Epidermal melanocyte (primary cell): ENCODE data around the gene NLRP7.
"Not testable (repeated sequence)": the region's sequence is repeated elsewhere in the genome, so short reads cannot be mapped to it uniquely, and the experiment has no call there.

Source experiments
- DNase-seq: peaks from one replicate; pipeline ENCODE4 v3.0.0; 2011; ENCODE audit warnings: low spot score; ENCODE audit not compliant: insufficient read length

The NLRP7 gene

DNA sequence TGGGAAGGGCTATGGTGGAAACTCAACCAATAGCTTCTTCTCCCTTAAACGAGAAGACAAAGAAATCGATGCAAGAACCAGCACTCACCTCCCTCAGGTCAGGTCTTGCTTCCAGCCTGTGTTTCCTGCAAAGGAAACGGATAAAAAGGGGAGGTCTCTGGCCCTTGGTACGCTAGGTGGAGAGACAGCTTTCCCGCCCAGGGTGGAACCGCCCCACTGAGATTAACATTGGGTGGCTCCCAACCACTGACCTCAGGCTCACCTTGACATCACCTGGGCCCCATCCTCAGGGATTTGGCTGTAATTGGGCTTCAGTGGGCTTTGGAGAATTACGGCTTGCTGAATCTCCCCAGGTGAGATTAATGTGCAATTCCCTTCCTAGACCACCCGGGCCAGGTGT, at the start of gene NLRP7:
TSS of gene NLRP7 (minus strand) at position 150 of the 400 bp plus-strand sequence.
- no peak for DNase-seq

DNA sequence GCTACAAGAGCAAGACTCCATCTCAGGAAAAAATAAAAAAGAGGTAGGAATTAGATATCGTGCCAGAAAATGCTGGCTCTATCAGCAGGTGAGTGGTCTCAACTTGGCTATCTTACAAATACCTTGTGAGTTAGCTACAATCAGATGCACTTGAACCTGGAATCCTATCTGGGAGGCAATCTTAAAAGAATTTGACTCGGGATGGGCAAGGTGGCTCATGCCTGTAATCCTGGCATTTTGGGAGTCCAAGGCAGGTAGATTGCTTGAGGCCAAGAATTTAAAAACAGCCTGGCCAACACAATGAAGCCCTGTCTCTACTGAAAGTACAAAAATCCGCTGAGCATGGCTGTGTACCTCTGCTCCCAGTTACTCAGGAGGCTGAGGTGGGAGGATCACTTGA, 48.2 kb upstream of the NLRP7 start:
- DNase-seq, result no peak

DNA sequence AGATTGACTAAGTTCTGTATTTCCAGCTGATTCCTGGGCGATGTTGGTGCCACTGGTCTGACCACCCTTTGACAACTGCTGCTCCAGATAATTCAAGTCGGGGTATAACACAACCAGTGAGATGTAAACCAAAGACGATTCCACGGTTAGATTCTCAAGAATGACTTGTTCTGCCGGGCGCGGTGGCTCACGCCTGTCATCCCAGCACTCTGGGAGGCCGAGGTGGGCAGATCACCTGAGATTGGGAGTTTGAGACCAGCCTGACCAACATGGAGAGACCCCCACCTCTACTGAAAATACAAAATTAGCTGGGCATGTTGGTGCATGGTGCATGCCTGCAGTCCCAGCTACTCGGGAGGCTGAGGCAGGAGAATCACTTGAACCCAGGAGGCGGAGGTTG, 42.2 kb upstream of the NLRP7 start:
- not testable (repeated sequence) for DNase-seq

DNA sequence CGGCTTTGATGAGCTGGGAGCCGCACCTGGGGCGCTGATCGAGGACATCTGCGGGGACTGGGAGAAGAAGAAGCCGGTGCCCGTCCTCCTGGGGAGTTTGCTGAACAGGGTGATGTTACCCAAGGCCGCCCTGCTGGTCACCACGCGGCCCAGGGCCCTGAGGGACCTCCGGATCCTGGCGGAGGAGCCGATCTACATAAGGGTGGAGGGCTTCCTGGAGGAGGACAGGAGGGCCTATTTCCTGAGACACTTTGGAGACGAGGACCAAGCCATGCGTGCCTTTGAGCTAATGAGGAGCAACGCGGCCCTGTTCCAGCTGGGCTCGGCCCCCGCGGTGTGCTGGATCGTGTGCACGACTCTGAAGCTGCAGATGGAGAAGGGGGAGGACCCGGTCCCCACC, 35.2 kb upstream of the NLRP7 start:
- not testable (repeated sequence) for DNase-seq

DNA sequence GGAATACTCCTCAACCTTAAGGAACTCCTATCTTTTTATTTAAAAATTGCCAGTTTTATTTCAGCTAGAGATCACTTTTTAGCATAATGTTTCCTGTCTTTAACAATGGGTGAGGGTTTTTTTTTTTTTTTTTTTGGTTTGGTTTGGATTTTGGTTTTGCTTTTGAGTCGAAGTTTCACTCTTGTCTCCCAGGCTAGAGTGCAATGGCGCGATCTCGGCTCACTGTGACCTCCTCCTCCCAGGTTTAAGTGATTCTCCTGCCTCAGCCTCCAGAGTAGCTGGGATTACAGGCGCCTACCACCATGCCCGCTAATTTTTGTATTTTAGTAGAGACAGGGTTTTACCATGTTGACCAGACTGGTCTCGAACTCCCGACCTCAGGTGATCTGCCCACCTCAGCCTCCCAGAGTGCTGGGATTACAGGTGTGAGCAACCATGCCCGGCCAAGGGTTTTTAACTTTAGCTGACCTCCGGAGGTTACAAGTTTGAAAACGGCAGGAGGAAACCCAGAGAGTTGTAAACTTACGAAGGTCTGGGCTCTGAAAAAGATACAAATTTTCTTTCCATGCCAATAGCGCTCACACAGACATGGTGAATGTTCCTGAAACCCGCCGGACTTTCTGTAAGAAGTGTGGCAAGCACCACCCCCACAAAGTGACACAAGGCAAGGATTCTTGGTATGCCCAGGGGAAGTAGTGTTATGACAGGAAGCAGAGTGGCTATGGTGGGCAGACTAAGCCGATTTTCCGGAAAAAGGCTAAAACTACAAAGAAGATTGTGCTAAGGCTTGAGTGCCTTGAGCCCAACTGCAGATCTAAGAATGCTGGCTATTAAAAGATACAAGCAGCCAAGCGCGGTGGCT, 26.1 kb upstream of the NLRP7 start:
- not testable (repeated sequence) for DNase-seq

DNA sequence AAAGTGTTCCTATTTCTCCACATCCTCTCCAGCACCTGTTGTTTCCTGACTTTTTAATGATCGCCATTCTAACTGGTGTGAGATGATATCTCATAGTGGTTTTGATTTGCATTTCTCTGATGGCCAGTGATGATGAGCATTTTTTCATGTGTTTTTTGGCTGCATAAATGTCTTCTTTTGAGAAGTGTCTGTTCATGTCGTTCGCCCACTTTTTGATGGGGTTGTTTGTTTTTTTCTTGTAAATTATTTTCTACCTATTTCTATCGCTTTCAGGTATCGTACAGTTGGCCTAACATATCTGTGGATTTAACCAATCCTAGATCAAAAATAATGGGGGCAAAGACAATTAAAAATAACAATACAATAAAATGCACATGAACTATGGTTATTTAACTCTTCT, 24.1 kb upstream of the NLRP7 start:
- DNase-seq, result not testable (repeated sequence)

DNA sequence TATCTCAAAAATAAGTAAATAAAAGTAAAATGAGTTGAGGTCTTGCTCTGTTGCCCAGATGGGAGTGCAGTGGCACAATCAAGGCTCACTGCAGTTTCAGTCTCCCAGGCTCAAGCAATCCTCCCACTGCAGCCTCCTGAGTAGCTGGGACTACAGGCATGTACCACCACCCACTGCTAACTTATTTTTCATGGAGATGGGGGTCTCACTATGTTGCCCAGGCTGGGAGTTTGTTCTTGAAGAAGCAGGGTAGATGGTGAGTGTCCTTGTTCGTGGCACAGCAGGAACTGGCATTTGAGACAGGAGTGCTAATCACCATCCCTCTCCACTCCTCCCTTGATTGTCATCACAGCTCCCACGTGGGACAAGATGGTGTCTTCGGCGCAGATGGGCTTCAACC, 22.3 kb upstream of the NLRP7 start:
- DNase-seq, result no peak

DNA sequence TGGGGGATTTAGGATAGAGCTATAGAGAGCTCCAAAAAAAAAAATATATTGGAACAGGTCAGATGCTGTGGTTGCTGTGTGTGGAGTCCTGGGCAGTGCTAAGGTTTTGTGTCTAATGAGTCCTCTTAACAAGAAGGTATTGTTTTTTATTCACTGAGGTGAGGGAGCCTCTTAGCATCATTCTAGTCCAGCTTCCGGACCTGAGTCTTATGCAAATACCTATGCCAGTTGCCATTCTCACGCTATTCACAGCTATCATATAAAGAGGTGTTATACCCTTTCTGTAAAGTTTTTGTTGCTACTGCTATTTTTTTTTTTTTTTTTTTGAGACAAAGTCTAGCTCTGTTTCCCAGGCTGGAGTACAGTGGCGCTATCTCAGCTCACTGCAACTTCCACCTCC, 20.3 kb upstream of the NLRP7 start:
- no peak for DNase-seq

DNA sequence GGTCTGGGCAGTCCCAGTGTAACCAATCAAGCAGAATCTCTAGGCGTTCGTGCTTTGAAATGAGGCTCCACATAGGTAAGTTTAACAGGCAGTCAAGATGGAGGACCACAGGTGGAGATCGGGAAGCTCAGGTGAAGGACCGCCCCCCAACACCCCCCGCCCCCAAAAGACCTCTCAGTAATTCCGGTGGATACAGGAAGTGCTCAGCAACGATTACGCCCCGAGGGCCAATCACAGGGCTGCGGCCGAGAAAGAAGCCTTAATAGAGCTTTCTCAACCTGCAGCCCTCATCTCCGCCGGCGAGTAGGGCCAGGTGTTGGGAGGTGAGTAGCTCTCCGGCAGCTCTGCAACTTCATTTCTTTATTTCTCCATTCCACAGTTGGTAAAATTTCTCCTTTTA, 17.7 kb upstream of the NLRP7 start:
- not testable (repeated sequence) for DNase-seq

DNA sequence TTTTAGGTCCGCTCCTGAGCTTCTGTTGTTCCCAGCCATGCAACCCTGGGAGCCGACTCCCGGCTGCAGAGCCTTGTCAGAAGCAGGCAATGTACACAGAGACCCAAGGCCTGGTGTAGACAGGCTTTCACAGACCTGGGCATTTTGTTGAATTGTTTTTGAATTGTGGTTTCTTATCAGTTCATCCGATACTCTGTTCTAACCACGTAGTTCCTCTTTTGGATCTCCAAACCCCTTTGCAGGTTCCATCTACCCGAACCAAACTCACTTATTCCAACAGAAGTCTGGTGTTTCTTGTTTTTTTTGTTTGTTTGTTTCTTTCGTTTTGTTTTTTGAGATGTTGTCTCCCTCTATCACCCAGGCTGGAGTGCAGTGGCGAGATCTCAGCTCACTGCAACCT, 12.5 kb upstream of the NLRP7 start:
- no peak for DNase-seq

DNA sequence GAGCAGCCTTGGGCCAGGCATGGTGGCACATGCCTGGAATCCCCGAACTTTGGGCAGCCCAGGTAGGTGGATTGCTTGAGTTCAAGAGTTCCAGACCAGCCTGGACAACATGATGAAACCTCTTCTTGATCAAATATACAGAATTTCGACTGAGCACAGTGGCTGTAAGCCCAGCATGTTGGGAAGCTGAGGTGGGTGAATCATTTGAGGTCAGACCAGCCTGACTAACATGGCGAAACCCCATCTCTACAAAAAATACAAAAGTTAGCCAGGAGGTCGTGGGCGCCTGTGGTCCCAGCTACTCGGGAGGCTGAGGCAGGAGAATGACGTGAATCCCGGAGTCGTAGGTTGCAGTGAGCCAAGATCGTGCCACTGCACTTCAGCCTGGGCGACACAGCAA, 8.0 kb upstream of the NLRP7 start:
- DNase-seq, result no peak

DNA sequence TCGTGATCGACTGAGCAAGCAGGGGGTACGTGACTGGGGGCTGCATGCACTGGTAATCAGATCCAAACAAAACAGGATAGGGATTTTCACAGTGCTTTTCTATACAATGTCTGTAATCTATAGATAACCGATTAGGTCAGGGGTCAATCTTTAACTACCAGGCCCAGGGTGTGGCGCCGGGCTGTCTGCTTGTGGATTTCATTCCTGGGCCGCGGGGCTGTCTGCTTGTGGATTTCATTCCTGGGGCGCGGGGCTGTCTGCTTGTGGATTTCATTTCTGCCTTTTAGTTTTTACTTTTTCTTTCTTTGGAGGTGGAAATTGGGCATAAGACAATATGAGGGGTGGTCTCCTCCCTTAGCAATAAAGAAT, 6.0 kb upstream of the NLRP7 start:
- not testable (repeated sequence) for DNase-seq

DNA sequence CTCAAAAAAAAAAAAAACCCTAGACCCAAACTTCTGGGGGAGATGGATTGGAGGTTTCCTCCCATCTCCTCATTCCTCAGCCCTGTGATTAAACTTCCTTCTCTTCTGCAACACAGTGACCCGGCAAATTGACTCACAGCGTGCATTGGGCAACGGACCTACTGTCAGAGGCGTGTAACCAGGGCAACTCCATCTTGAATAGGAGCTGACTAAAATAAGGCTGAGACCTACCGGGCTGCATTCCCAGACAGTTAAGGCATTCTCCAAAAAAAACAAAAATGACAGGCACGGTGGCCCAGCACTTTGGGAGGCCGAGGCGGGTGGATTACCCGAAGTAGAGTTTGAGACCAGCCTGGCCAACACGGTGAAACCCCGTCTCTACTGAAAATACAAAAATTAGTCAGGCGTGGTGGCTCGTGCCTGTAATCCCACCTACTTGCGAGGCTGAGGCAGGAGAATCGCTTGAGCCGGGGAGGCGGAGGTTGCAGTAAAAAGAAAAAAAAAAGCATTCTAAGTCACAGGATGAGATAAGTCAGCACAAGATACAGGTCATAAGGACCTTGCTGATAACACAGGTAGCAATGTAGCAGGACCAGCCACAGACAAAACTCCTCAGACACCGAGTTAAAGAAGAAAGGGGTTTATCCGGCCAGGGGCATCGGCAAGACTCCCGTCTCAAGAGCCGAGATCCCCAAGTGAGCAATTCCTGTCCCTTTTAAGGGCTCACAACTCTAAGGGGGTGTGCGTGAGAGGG, 5.4 kb upstream of the NLRP7 start:
- DNase-seq, result no peak

DNA sequence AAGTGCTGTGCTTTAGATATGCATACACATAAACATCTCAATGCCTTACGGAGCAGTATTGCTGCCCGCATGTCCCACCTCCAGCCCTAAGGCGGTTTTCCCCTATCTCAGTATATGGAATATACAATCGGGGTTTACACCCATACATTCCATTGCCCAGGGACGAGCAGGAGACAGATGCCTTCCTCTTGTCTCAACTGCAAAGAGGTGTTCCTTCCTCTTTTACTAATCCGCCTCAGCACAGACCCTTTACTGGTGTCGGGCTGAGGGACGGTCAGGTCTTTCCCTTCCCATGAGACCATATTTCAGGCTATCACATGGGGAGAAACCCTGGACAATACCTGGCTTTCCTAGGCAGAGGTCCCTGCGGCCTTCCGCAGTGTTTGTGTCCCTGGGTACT, 3.2 kb upstream of the NLRP7 start:
- DNase-seq, result not testable (repeated sequence)

DNA sequence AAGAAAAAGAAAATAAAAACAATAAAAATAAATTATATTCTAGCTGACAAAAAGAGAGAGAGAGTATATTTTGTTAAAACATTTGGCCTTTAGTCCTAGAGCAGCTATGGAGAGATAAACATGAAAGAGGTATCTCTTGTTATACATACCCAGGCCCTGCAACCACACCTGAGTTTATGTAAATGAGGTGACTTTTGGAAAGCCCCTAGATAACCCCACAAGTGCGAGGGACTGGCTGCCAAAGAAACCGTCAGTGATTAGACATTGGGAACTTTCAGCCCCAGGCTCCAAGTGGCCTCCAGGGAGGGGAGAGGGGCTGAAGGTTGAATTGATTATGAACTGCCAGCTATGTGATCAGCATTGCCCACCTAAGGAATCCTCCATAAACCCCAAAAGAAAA, 2.1 kb upstream of the NLRP7 start:
- DNase-seq, result no peak

DNA sequence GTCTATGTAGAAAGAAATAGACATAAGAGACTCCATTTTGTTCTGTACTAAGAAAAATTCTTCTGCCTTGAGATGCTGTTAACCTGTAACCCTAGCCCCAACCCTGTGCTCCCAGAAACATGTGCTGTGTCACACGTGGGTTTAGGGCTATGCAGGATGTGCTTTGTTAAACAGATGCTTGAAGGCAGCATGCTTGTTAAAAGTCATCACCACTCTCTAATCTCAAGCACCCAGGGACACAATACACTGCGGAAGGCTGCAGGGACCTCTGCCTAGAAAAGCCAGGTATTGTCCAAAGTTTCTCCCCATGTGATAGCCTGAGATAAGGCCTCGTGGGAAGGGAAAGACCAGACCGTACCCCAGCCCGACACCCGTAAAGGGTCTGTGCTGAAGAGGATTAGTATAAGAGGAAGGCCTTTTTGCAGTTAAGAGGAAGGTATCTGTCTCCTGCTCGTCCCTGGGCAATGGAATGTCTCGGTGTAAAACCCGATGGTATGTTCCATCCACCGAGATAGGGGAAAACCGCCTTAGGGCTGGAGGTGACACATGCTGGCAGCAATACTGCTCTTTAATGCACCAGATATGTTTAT, 3.5 kb downstream of the NLRP7 start:
- not testable (repeated sequence) for DNase-seq

DNA sequence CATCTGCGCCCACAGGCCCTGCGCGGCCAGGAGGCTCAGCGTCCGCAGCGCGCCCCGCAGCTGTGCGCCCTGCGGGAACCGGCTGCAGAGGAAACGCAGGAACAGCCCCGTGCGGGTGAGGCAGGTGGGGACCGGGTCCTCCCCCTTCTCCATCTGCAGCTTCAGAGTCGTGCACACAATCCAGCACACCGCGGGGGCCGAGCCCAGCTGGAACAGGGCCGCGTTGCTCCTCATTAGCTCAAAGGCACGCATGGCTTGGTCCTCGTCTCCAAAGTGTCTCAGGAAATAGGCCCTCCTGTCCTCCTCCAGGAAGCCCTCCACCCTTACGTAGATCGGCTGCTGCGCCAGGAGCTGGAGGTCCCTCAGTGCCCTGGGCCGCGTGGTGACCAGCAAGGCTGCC, 7.8 kb downstream of the NLRP7 start:
- DNase-seq, result not testable (repeated sequence)

DNA sequence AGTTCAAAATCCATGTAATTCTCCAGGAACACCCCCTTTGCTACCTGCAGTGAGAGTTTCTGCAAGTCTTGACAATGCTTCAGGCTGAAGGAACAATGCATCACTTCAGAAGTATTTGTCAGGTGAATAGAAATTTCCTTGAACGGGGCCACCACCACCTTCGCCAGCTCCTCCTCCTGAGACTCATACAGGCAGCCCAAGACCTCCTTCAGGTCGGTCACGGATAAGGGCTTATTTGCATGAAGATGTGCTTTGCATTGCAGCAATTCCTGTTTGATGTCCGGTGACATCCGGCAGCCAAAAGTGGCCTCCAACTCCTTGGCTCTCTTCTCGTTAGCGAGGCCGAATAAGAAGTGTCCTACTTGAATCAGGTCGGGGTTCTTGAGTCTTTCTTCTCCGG, 8.4 kb downstream of the NLRP7 start:
- no peak for DNase-seq

DNA sequence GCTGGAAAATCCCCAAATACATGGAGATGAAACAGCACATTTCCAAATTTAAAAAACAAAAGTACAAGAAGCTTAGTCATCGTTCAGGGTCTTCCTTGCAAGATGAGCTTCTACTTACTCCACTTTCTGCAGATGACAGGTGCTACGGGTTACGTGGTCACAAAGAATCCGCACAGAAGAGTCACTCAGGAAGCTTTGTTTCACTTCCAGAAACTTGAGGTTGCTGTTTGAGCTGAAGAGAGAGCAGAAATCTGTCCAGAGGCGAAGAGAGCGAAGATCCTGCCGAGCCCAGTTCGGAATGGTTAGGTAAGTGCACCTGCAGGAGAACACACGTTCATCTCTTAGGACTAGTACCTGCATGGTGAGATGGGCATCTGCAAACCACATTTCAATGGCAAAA, 9.4 kb downstream of the NLRP7 start:
- DNase-seq, result no peak

DNA sequence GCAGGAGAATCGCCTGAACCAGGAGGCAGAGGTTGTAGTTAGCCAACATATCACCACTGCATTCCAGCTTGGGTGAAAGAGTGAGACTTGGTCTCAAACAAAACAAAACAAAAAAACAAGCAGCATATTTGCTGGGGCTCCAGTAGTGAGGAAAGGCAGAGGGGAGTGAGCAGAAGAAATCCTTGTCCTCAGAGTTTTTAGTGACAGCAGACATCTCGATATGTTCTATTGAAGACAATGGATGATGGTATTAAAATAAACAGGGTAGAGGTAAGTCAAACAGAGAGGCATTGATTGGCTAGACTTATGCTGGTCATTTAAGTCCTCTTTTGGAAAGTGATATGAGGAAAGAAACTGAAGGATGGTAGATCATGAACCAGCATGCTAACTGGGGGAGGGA, 19.0 kb downstream of the NLRP7 start:
- DNase-seq, result no peak

DNA sequence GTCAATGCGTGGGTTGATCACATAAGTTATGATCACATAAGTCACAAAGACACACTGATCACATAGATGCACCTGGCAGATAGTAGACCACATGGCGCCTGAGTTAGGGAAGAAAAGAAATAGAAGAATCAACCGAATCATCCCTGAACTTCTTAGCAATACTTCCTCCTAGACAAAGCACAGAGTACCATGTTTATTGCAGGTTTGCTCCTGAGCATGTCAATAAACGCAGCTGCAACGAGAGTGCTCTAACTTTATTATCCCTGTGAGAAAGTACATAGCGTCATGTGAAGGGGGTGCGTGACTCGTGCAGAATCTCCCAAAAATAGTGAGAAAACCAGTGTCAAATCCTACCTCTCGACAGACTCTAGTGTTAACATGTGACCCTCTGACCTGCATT, 24.1 kb downstream of the NLRP7 start:
- no peak for DNase-seq

DNA sequence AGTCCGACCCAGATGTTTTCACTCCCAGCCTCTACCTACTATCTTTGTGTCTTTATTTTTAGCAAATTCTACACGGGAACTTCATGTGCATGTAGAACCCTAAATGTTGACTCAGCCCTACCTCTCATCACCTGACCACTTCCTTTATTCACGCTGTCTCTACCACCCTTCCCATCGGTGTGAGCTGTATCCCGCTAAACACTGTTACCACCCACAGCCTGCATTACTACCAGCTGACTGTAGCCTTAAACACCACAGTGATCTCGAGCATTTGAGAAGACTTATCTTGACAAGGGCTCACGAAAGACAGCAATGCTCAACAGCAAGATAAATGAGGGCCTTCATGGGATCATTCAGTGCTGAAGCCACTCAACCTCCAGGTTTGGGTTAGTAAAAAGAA, 26.2 kb downstream of the NLRP7 start:
- no peak for DNase-seq
